KG1 (cell line): ENCODE results near the gene INTS13.
A peak's percentile ranks its signal among the peaks of the same experiment; 100 is the strongest.
"Not testable (repeated sequence)": the region's sequence is repeated elsewhere in the genome, so short reads cannot be mapped to it uniquely, and the experiment has no call there.

Experiments used
- DNase-seq: peaks from one replicate; lab custom pipeline; 2025; lab: John Stamatoyannopoulos, UW

The INTS13 gene

GRCh38 chr12:26936559-26937442 lies 980 bp downstream of the INTS13 start:
- DNase-seq, result peak; percentile 49

- peak; percentile 28 for DNase-seq
Observed at GRCh38 chr12:26935636-26936378, 2.0 kb downstream of the INTS13 start.

GRCh38 chr12:26929590-26929989 lies 8.2 kb downstream of the INTS13 start:
- no peak for DNase-seq

GRCh38 chr12:26928661-26929060 lies 9.1 kb downstream of the INTS13 start:
- no peak for DNase-seq

- DNase-seq, result no peak
Observed at GRCh38 chr12:26921886-26922285, 15.9 kb downstream of the INTS13 start.

- DNase-seq, result no peak
Observed at GRCh38 chr12:26919216-26919555, 18.6 kb downstream of the INTS13 start.

GRCh38 chr12:26918321-26919215 lies 19.2 kb downstream of the INTS13 start:
- no peak for DNase-seq

- DNase-seq, result peak; percentile 56
Observed at GRCh38 chr12:26906704-26907103, 31.1 kb downstream of the INTS13 start.

GRCh38 chr12:26906024-26906423 lies 31.8 kb downstream of the INTS13 start:
- no peak for DNase-seq

GRCh38 chr12:26903396-26903795 lies 34.4 kb downstream of the INTS13 start:
- not testable (repeated sequence) for DNase-seq

GRCh38 chr12:26896913-26897312 lies 40.9 kb downstream of the INTS13 start:
- no peak for DNase-seq

GRCh38 chr12:26895672-26896071 lies 42.1 kb downstream of the INTS13 start:
- no peak for DNase-seq

- no peak for DNase-seq
Observed at GRCh38 chr12:26891704-26892103, 46.1 kb downstream of the INTS13 start.

- DNase-seq, result no peak
Observed at GRCh38 chr12:26890784-26891183, 47.0 kb downstream of the INTS13 start.

GRCh38 chr12:26884765-26885576 lies 52.8 kb downstream of the INTS13 start:
- peak; percentile 96 for DNase-seq

GRCh38 chr12:26880625-26881024 lies 57.2 kb downstream of the INTS13 start:
- no peak for DNase-seq

- peak; percentile 31 for DNase-seq
Observed at GRCh38 chr12:26878661-26879119, 59.1 kb downstream of the INTS13 start.

GRCh38 chr12:26874501-26875296 lies 63.1 kb downstream of the INTS13 start:
- DNase-seq, result no peak

GRCh38 chr12:26872625-26873024 lies 65.2 kb downstream of the INTS13 start:
- no peak for DNase-seq

- DNase-seq, result no peak
Observed at GRCh38 chr12:26871985-26872384, 65.8 kb downstream of the INTS13 start.
